Fibroblast of lung (primary cell): ENCODE measurements around the gene DOP1B. TPM values are rescaled to one million over a fixed set of nuclear protein-coding genes. Genes with fewer than 3 reads are reported as not detected.

Source experiments
- DNase-seq, 2 donors: peaks; one replicate each; pipeline versions ENCODE4 v3.0.0 to v3.0.0-alpha.2; 2010; ENCODE audit warnings: low read depth in 2 of 2
- H2AFZ ChIP-seq: 2 replicates; pipeline ENCODE4 v1.5.1; 2012; ENCODE audit warnings: low read length, control low read depth, inconsistent platforms
- H3K27ac ChIP-seq: 2 replicates; pipeline ENCODE4 v1.5.1; 2011; ENCODE audit warnings: low read length, control low read depth; ENCODE audit not compliant: insufficient read depth
- H3K27me3 ChIP-seq: 2 replicates; pipeline ENCODE4 v1.5.1; 2011; ENCODE audit warnings: mild to moderate bottlenecking, low read length; ENCODE audit not compliant: control insufficient read depth, insufficient read depth
- H3K36me3 ChIP-seq: 2 replicates; pipeline ENCODE4 v1.5.1; 2011; ENCODE audit warnings: low read length; ENCODE audit not compliant: control insufficient read depth, insufficient read depth
- H3K4me1 ChIP-seq: 2 replicates; pipeline ENCODE4 v1.5.1; 2011; ENCODE audit warnings: low read length; ENCODE audit not compliant: control insufficient read depth, insufficient read depth; ENCODE audit errors: extremely low read depth
- H3K4me2 ChIP-seq: 2 replicates; pipeline ENCODE4 v1.5.1; 2011; ENCODE audit warnings: low read length, control low read depth; ENCODE audit not compliant: insufficient read depth; ENCODE audit errors: extremely low read depth
- H3K4me3 ChIP-seq, 4 experiments: fragments of 200-600 bp in 1 of 4; sonication (generic) in 1 of 4; replicated peaks in 1 of 4; 2 replicates each; pipeline ENCODE4 v1.5.1; 2011 to 2016; ENCODE audit warnings: low read length in 4 of 4, low read depth in 3 of 4, mild to moderate bottlenecking in 3 of 4, control low read depth in 2 of 4, inconsistent platforms in 1 of 4, mixed read lengths in 1 of 4; ENCODE audit not compliant: insufficient read depth in 1 of 4; ENCODE audit errors: control extremely low read depth in 1 of 4
- H3K79me2 ChIP-seq: 2 replicates; pipeline ENCODE4 v1.5.1; 2012; ENCODE audit warnings: mild to moderate bottlenecking, low read length, inconsistent platforms; ENCODE audit not compliant: control insufficient read depth, insufficient read depth
- H3K9ac ChIP-seq: 2 replicates; pipeline ENCODE4 v1.5.1; 2011; ENCODE audit warnings: mild to moderate bottlenecking, low read length, control low read depth; ENCODE audit not compliant: insufficient read depth
- H3K9me3 ChIP-seq: 2 replicates; pipeline ENCODE4 v1.5.1; 2012; ENCODE audit warnings: low read depth, low read length; ENCODE audit not compliant: control insufficient read depth, insufficient read depth
- H4K20me1 ChIP-seq: 2 replicates; pipeline ENCODE4 v1.5.1; 2011; ENCODE audit warnings: low read length; ENCODE audit not compliant: control insufficient read depth, insufficient read depth; ENCODE audit errors: extremely low read depth
- EZH2 ChIP-seq: IDR thresholded peaks from 2 replicates; pipeline ENCODE4 v1.5.1; 2012; ENCODE audit warnings: low read length, control low read depth, mild to moderate bottlenecking; ENCODE audit errors: missing control alignments
- polyA plus RNA-seq, 2 donors: library from polyadenylated mRNA; depleted of rRNA in 1 of 2; stranded (reverse) in 1 of 2; unstranded in 1 of 2; fragments of >200 nt; gene quantifications; 2 replicates each; pipeline ENCODE4 v1.2.1, GENCODE V29; 2011 to 2012; ENCODE audit warnings: missing spikeins in 1 of 2
- total RNA-seq: library from RNA; depleted of rRNA; stranded (reverse); fragments of >200 nt; gene quantifications from 2 replicates; pipeline ENCODE4 v1.2.1, GENCODE V29; 2014
- TF ChIP-seq, protein P1 (sequence below), 2 donors: IDR thresholded peaks in 1 of 2; conservative IDR thresholded peaks in 1 of 2; 1 replicate in 1 of 2; 2 replicates in 1 of 2; pipeline ENCODE4 v1.5.1; 2011 to 2012; ENCODE audit warnings: low read length in 2 of 2, control low read depth in 1 of 2, inconsistent platforms in 1 of 2, low read depth in 1 of 2, mild to moderate bottlenecking in 1 of 2

The DOP1B gene
- total and polyA plus RNA-seq, 2 donors (not counting 1 experiment from before 2014, with no cell fraction given) = 6.1 to 18.3 TPM

- TF ChIP-seq, protein P1, sequence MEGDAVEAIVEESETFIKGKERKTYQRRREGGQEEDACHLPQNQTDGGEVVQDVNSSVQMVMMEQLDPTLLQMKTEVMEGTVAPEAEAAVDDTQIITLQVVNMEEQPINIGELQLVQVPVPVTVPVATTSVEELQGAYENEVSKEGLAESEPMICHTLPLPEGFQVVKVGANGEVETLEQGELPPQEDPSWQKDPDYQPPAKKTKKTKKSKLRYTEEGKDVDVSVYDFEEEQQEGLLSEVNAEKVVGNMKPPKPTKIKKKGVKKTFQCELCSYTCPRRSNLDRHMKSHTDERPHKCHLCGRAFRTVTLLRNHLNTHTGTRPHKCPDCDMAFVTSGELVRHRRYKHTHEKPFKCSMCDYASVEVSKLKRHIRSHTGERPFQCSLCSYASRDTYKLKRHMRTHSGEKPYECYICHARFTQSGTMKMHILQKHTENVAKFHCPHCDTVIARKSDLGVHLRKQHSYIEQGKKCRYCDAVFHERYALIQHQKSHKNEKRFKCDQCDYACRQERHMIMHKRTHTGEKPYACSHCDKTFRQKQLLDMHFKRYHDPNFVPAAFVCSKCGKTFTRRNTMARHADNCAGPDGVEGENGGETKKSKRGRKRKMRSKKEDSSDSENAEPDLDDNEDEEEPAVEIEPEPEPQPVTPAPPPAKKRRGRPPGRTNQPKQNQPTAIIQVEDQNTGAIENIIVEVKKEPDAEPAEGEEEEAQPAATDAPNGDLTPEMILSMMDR (conservative IDR thresholded peaks at IDR 0.05 in 1 of 2, IDR thresholded peaks at IDR 0.05 in 1 of 2; ENCODE audit: low read depth in 1 of 2, low read length in 2 of 2) = no peak
- TF ChIP-seq EZH2 = no peak
- H4K20me1 ChIP-seq = no peaks in the 10 kb centered on the region
- DNase-seq = no peak
- H2AFZ ChIP-seq = no peak overlapping the region
- peaks cover 15% of the 10 kb centered on the region for H3K79me2 ChIP-seq
- H3K27ac ChIP-seq = no peak overlapping the region
- peaks cover 3% of the 10 kb centered on the region for H3K36me3 ChIP-seq
- peaks cover under 1% of the 10 kb centered on the region for H3K4me1 ChIP-seq
- H3K9me3 ChIP-seq = no peaks in the 10 kb centered on the region
- H3K4me2 ChIP-seq = no peak overlapping the region
- H3K4me3 ChIP-seq = no peak overlapping the region
- H3K27me3 ChIP-seq = no peaks in the 10 kb centered on the region
- H3K9ac ChIP-seq = no peak overlapping the region
Observed at GRCh38 chr21:36160850-36161178, 4.2 kb downstream of the DOP1B start.

GRCh38 chr21:36162631-36163030 lies 6.0 kb downstream of the DOP1B start:
- H3K4me2 ChIP-seq = no peak overlapping the region
- H3K9me3 ChIP-seq = no peaks in the 10 kb centered on the region
- H3K27ac ChIP-seq = no peak overlapping the region
- peaks cover 9% of the 10 kb centered on the region for H3K79me2 ChIP-seq
- H2AFZ ChIP-seq = no peak overlapping the region
- peaks cover 3% of the 10 kb centered on the region for H3K36me3 ChIP-seq
- no peak overlapping the region for H3K9ac ChIP-seq
- no peaks in the 10 kb centered on the region for H3K27me3 ChIP-seq
- TF ChIP-seq, protein P1 (conservative IDR thresholded peaks at IDR 0.05 in 1 of 2, IDR thresholded peaks at IDR 0.05 in 1 of 2; ENCODE audit: low read depth in 1 of 2, low read length in 2 of 2) = no peak
- no peak for TF ChIP-seq EZH2
- no peak overlapping the region for H3K4me3 ChIP-seq
- no peaks in the 10 kb centered on the region for H3K4me1 ChIP-seq
- no peaks in the 10 kb centered on the region for H4K20me1 ChIP-seq
- no peak for DNase-seq

DNA sequence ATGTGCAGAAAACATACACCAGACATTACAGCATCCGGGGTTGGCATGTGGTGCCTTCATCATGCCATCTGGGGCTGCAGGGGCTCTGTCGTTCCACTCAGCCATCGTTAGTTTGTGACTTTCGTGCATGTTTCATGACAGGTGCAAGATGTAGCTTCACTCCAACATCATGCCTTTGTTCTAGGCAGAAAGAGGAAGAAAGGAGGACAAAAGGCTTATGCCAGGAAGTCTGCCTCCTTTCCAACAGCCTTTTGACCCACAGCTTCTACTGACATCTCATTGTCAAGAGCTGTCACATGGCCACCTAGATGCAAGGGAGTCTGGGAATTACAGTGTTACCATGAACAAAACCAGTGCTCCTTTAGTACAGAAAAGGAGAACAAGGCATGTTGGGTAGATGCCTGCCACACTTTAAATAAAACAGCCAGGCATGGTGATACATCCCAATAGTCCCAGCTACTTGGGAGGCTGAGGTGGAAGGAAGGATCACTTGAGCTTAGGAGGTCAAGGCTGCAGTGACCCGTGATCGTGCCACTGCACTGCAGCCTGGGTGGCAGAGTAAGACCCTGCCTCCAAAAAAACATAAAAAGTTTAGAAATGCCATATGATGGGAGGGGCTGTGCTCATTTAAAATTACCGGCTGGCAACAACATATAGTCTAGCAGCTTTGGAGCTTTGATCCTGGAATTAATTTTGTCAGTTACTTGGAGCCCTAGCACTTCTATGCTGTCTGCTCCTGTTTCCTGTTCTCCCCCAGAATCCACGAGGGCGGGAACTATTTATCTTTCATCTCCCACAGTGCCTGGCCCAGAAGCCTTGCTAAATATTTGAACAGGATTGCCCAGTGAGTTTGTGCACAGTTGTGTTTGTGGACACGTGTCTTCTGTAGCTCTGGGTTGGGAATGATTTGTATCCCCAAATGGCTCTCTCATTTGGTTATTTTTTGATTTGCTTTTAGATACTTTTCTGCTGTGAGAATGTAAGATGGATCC lies 7.4 kb downstream of the DOP1B start:
- Histone ChIP-seq H2AFZ (no peak overlapping the region), H3K36me3 (peaks cover 3% of the 10 kb centered on the region), H3K27me3 (no peaks in the 10 kb centered on the region), H3K4me2 (no peak overlapping the region), H3K79me2 (peaks cover 6% of the 10 kb centered on the region), H3K4me3 (no peak overlapping the region), H3K27ac (no peak overlapping the region), H4K20me1 (no peaks in the 10 kb centered on the region), H3K4me1 (no peaks in the 10 kb centered on the region), H3K9me3 (no peaks in the 10 kb centered on the region), H3K9ac (no peak overlapping the region)
- no peak for DNase-seq
- TF ChIP-seq EZH2 = no peak
- TF ChIP-seq, protein P1 (conservative IDR thresholded peaks at IDR 0.05 in 1 of 2, IDR thresholded peaks at IDR 0.05 in 1 of 2; ENCODE audit: low read depth in 1 of 2, low read length in 2 of 2) = no peak
